ENCODE measurements around the gene CACNB3.

CACNB3 gene

GRCh38 chr12:48800457-48800856 lies 17.8 kb upstream of the CACNB3 start:
- DNase-seq (ENCODE audit: low read depth), result no peak
- no peak for TF ChIP-seq CTCF (IDR thresholded peaks at IDR 0.05; ENCODE audit: insufficient read depth, low read depth, low read length, missing control alignments)
- no peak overlapping the region for H3K4me3 ChIP-seq (ENCODE audit: low read depth, low read length)

GRCh38 chr12:48800971-48801370 lies 17.3 kb upstream of the CACNB3 start:
- TF ChIP-seq CTCF (IDR thresholded peaks at IDR 0.05; ENCODE audit: insufficient read depth, low read depth, low read length, missing control alignments), result no peak
- no peak overlapping the region for H3K4me3 ChIP-seq (ENCODE audit: low read depth, low read length)
- no peak for DNase-seq (ENCODE audit: low read depth)

DNA sequence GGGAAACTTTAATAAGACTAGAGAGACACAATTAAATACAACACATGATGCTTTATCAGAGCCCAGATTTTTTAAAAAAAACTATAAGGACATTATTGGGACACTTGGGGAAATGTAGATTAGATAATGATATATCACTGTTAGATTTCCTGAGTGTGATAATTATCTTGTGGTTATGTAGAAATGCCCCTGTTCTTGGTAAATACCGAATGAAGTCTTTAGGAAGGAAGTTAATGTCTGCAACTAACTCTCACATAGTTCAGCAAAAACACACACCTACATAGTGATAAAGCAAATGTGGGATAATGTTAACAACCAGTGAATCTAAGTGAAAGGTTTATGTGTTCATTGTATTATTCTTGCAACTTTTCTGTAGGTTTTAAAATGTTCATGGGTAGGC lies 14.6 kb upstream of the CACNB3 start:
- no peak overlapping the region for H3K4me3 ChIP-seq (ENCODE audit: low read depth, low read length)
- no peak for DNase-seq (ENCODE audit: low read depth)
- no peak for TF ChIP-seq CTCF (IDR thresholded peaks at IDR 0.05; ENCODE audit: insufficient read depth, low read depth, low read length, missing control alignments)

DNA sequence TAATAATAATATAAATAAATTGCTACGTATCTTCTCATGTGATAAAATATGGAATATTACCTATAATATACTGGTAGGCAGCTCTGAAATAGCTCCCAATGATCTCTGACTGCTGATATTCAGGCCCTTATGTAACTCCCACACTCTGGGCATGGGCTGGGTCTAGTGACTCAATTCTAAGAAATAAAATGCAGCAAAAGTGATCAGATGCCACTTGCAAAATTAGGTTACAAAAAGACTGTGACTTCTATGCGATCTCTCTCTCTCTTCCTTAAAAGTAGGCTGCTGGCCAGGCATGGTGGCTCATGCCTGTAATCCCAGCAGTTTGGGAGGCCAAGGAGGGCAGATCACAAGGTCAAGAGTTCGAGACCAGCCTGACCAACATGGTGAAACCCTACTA lies 10.3 kb upstream of the CACNB3 start:
- TF ChIP-seq CTCF (IDR thresholded peaks at IDR 0.05; ENCODE audit: insufficient read depth, low read depth, low read length, missing control alignments), result no peak
- DNase-seq (ENCODE audit: low read depth), result no peak
- H3K4me3 ChIP-seq (ENCODE audit: low read depth, low read length), result no peak overlapping the region

- no peak for DNase-seq (ENCODE audit: low read depth)
- no peak for TF ChIP-seq CTCF (IDR thresholded peaks at IDR 0.05; ENCODE audit: insufficient read depth, low read depth, low read length, missing control alignments)
Observed at GRCh38 chr12:48810903-48811431, 7.3 kb upstream of the CACNB3 start.

DNA sequence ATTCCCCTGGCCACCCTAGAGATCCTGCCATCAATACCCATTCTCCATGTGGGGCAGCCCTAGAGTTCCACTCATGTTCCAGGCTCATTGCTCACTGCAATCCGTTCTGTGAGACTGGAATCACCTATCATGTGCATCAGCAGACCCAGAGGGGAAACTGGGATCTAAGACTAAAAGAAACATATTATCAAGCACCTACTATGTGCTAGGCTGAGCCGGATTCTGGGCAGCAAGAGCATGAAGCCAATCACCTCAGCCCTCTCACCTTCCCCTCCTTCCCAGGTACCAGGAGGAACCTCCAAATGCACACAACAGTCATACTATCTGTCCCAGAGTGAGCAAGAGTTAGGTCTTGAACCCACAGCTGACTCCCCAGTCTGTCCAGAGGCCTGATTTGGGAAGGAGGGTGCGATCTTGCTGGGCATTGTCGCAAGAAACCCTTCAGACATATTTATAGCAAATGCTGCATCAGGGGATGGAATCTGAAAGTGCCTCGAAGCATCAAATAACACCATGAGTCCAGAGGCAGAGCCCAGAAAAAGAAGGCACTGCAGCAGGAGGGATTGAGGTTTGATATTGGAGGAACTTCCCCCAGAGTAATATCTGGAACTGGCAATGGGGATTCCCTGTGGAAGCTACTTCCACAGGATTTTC lies 6.7 kb upstream of the CACNB3 start:
- no peak for DNase-seq (ENCODE audit: low read depth)
- TF ChIP-seq CTCF (IDR thresholded peaks at IDR 0.05; ENCODE audit: insufficient read depth, low read depth, low read length, missing control alignments), result no peak
- H3K4me3 ChIP-seq (ENCODE audit: low read depth, low read length), result no peak overlapping the region

More at GRCh38 chr12:48810903-48811431, 7.3 kb upstream of the CACNB3 start:
- H3K4me3 ChIP-seq (ENCODE audit: low read depth, low read length), result no peak overlapping the region

- TF ChIP-seq CTCF (IDR thresholded peaks at IDR 0.05; ENCODE audit: insufficient read depth, low read depth, low read length, missing control alignments), result no peak
- H3K4me3 ChIP-seq (ENCODE audit: low read depth, low read length), result no peak overlapping the region
- no peak for DNase-seq (ENCODE audit: low read depth)
Observed at GRCh38 chr12:48812389-48812788, 5.9 kb upstream of the CACNB3 start.

Data from GM12865 (cell line).